ENCODE measurements around the gene MXI1. TPM values are rescaled to one million over a fixed set of nuclear protein-coding genes. Genes with fewer than 3 reads are reported as not detected.

MXI1 gene
- total RNA-seq, 1 experiment from 2014 or later: 12.1 TPM

DNA sequence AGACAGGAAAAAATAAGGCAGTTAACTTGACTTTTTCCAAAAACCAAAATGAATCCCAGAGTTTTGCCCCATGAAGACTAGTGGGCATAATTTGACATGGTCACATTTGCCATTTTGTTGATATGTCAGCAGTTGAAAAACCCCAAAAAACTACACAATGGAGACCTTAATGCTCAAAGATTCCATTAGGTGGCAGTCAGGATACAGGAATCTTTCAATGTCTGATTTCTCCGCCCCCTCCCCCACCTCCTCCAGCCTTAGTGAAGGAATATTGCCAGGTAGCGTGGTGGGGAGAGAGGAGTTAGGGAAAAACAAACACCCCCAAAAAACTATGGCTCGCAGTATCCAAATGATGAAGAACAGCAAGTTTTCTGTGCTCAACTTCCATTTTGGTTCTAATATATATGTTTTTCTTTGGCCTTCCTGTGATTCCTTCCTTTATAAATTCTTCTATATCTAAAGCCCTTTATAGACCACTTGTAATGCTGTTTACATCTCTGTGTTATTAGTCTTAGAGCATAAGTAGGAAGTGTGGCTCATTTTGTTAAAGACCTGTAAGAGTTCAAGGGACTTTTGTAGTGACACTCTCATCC, 104.0 kb downstream of the MXI1 start:
- ChIA-PET CTCF (no interaction called here), POLR2A (no interaction called here)
- DNase-seq (ENCODE audit: low read depth, low spot score) (peak; percentile 65), ATAC-seq (peak; percentile 86)
- intact Hi-C loops (cut with micrococcal nuclease; ENCODE audit: unreplicated experiment) (loop anchor here (1.0 to 2.0 kb wide), 3 partner anchors 189 to 289 kb away; no protein-coding TSS in a partner anchor), in situ Hi-C loops (cut with HindIII; ENCODE audit: low pct_unique_long_range_greater_than_20kb, low sequenced_read_pairs) (no loop called here)
- Histone ChIP-seq H3K27ac (ENCODE audit: low read length) (peak overlapping the region; percentile 45; the same call in 1 of the 2 replicates), H3K27me3 (ENCODE audit: control insufficient read depth, insufficient read depth, low read length) (no peaks in the 10 kb centered on the region), H3K36me3 (ENCODE audit: control insufficient read depth, insufficient read depth, low read length) (no peaks in the 10 kb centered on the region), H3K4me3 (ENCODE audit: low read depth in 2 of 2, low read length in 2 of 2) (no peak overlapping the region), H3K9me3 (ENCODE audit: control insufficient read depth, insufficient read depth, low read depth, low read length) (no peaks in the 10 kb centered on the region), H3K4me1 (ENCODE audit: control insufficient read depth, insufficient read depth, low read length) (no peaks in the 10 kb centered on the region; the same call in 1 of the 2 replicates)
- TF ChIP-seq SIN3A (IDR thresholded peaks at IDR 0.05; ENCODE audit: borderline replicate concordance, insufficient read depth, low read depth, low read length): no peak
- TF ChIP-seq, protein P1, sequence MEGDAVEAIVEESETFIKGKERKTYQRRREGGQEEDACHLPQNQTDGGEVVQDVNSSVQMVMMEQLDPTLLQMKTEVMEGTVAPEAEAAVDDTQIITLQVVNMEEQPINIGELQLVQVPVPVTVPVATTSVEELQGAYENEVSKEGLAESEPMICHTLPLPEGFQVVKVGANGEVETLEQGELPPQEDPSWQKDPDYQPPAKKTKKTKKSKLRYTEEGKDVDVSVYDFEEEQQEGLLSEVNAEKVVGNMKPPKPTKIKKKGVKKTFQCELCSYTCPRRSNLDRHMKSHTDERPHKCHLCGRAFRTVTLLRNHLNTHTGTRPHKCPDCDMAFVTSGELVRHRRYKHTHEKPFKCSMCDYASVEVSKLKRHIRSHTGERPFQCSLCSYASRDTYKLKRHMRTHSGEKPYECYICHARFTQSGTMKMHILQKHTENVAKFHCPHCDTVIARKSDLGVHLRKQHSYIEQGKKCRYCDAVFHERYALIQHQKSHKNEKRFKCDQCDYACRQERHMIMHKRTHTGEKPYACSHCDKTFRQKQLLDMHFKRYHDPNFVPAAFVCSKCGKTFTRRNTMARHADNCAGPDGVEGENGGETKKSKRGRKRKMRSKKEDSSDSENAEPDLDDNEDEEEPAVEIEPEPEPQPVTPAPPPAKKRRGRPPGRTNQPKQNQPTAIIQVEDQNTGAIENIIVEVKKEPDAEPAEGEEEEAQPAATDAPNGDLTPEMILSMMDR (IDR thresholded peaks at IDR 0.05): peak; percentile 83
- BruUV-seq (replicated peaks): no TSS peak

DNA sequence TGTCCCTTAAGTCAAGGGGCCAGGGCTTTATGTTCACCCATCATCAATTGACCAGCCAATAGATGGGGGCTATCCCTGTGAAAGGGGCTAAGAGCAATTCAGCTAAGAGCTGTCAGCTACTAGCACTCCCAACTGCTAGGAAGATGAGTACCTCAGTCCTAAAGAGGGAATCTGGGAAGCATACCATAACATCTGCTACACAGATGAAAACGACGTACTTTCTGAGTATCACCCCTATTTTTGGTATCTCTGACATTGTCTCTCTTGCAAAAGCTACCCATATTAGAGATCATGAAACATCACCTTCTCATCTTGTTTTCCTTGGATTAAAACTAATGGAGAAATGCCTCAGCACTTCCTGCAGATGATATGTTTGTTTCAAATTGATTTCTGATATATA, 104.8 kb downstream of the MXI1 start:
- Histone ChIP-seq H3K4me1 (ENCODE audit: control insufficient read depth, insufficient read depth, low read length) (no peaks in the 10 kb centered on the region), H3K27me3 (ENCODE audit: control insufficient read depth, insufficient read depth, low read length) (no peaks in the 10 kb centered on the region), H3K27ac (ENCODE audit: low read length) (peak overlapping the region; percentile 45; the same call in 1 of the 2 replicates), H3K9me3 (ENCODE audit: control insufficient read depth, insufficient read depth, low read depth, low read length) (no peaks in the 10 kb centered on the region), H3K36me3 (ENCODE audit: control insufficient read depth, insufficient read depth, low read length) (no peaks in the 10 kb centered on the region), H3K4me3 (ENCODE audit: low read depth in 2 of 2, low read length in 2 of 2) (no peak overlapping the region)
- DNase-seq (ENCODE audit: low read depth, low spot score): no peak
- POLR2A ChIA-PET: no interaction called here
- CTCF ChIA-PET: no interaction called here
- no peak for ATAC-seq
- BruUV-seq (replicated peaks): no TSS peak
- intact Hi-C loops (cut with micrococcal nuclease; ENCODE audit: unreplicated experiment): no loop called here
- TF ChIP-seq POLR2AphosphoS5 (IDR thresholded peaks at IDR 0.05; ENCODE audit: low read depth, low read length): no peak
- no peak for TF ChIP-seq TCF7L2 (IDR thresholded peaks at IDR 0.05; ENCODE audit: low read depth, low read length)
- TF ChIP-seq, protein P1 (IDR thresholded peaks at IDR 0.05): no peak
- TF ChIP-seq, protein P2, sequence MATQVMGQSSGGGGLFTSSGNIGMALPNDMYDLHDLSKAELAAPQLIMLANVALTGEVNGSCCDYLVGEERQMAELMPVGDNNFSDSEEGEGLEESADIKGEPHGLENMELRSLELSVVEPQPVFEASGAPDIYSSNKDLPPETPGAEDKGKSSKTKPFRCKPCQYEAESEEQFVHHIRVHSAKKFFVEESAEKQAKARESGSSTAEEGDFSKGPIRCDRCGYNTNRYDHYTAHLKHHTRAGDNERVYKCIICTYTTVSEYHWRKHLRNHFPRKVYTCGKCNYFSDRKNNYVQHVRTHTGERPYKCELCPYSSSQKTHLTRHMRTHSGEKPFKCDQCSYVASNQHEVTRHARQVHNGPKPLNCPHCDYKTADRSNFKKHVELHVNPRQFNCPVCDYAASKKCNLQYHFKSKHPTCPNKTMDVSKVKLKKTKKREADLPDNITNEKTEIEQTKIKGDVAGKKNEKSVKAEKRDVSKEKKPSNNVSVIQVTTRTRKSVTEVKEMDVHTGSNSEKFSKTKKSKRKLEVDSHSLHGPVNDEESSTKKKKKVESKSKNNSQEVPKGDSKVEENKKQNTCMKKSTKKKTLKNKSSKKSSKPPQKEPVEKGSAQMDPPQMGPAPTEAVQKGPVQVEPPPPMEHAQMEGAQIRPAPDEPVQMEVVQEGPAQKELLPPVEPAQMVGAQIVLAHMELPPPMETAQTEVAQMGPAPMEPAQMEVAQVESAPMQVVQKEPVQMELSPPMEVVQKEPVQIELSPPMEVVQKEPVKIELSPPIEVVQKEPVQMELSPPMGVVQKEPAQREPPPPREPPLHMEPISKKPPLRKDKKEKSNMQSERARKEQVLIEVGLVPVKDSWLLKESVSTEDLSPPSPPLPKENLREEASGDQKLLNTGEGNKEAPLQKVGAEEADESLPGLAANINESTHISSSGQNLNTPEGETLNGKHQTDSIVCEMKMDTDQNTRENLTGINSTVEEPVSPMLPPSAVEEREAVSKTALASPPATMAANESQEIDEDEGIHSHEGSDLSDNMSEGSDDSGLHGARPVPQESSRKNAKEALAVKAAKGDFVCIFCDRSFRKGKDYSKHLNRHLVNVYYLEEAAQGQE (IDR thresholded peaks at IDR 0.05; ENCODE audit: insufficient read depth in 1 of 2, low read depth in 2 of 2, low read length in 1 of 2): no peak
- TF ChIP-seq SIN3A (IDR thresholded peaks at IDR 0.05; ENCODE audit: borderline replicate concordance, insufficient read depth, low read depth, low read length): no peak
- in situ Hi-C loops (cut with HindIII; ENCODE audit: low pct_unique_long_range_greater_than_20kb, low sequenced_read_pairs): no loop called here
